BE2C (cell line): ENCODE results near the gene B3GAT2.

Source experiments
- DNase-seq: peaks from one replicate; pipeline ENCODE4 v3.0.0-alpha.2; 2020
- H3K27me3 ChIP-seq: fragments of 250-450 bp; sonication (Bioruptor Pico); 2 replicates; pipeline ENCODE4 v1.5.1; 2020; ENCODE audit warnings: mild to moderate bottlenecking
- H3K36me3 ChIP-seq: fragments of 250-450 bp; sonication (Bioruptor Pico); 2 replicates; pipeline ENCODE4 v1.5.1; 2020; ENCODE audit warnings: mild to moderate bottlenecking
- H3K4me1 ChIP-seq: fragments of 250-450 bp; sonication (Bioruptor Pico); 2 replicates; pipeline ENCODE4 v1.5.1; 2020
- H3K4me3 ChIP-seq: 2 replicates; pipeline ENCODE4 v1.5.1; 2011; ENCODE audit warnings: low read depth, low read length
- H3K9me3 ChIP-seq: fragments of 250-450 bp; sonication (Bioruptor Pico); 2 replicates; pipeline ENCODE4 v1.5.1; 2020
- TF ChIP-seq, protein P1 (sequence below): IDR thresholded peaks from 2 replicates; pipeline ENCODE4 v1.5.1; 2012; ENCODE audit warnings: mild to moderate bottlenecking, low read depth, low read length

B3GAT2 gene

DNA sequence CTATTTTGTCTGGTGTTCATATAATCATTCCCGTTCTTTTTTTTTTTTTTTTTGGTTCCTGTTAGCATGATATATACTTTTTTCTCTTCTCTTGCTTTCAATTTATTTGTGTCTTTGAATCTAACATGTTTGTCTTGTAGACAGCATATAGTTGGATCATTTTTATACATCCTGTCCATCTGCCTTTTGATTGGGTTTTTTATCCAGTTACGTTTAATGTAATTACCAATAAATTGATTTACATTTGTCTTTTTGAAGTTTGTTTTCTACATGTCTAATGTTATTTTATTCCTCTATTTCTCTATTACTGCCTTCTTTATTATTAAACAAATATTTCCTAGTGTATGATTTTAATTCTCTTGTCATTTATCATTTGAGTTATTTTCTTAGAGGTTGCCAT is 84.4 kb downstream of the B3GAT2 start:
- H3K4me3 ChIP-seq: no peak overlapping the region
- no peak for DNase-seq
- H3K27me3 ChIP-seq: no peaks in the 10 kb centered on the region
- TF ChIP-seq, protein P1, sequence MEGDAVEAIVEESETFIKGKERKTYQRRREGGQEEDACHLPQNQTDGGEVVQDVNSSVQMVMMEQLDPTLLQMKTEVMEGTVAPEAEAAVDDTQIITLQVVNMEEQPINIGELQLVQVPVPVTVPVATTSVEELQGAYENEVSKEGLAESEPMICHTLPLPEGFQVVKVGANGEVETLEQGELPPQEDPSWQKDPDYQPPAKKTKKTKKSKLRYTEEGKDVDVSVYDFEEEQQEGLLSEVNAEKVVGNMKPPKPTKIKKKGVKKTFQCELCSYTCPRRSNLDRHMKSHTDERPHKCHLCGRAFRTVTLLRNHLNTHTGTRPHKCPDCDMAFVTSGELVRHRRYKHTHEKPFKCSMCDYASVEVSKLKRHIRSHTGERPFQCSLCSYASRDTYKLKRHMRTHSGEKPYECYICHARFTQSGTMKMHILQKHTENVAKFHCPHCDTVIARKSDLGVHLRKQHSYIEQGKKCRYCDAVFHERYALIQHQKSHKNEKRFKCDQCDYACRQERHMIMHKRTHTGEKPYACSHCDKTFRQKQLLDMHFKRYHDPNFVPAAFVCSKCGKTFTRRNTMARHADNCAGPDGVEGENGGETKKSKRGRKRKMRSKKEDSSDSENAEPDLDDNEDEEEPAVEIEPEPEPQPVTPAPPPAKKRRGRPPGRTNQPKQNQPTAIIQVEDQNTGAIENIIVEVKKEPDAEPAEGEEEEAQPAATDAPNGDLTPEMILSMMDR: no peak
- H3K4me1 ChIP-seq: no peaks in the 10 kb centered on the region
- no peaks in the 10 kb centered on the region for H3K36me3 ChIP-seq
- H3K9me3 ChIP-seq: no peaks in the 10 kb centered on the region

- no peaks in the 10 kb centered on the region for H3K27me3 ChIP-seq
- no peak overlapping the region for H3K4me3 ChIP-seq
- no peaks in the 10 kb centered on the region for H3K4me1 ChIP-seq
- no peaks in the 10 kb centered on the region for H3K36me3 ChIP-seq
- no peak for DNase-seq
- H3K9me3 ChIP-seq: no peaks in the 10 kb centered on the region
- TF ChIP-seq, protein P1: no peak
Measured at GRCh38 chr6:70864401-70864800, 92.5 kb downstream of the B3GAT2 start.

- no peaks in the 10 kb centered on the region for H3K9me3 ChIP-seq
- no peaks in the 10 kb centered on the region for H3K36me3 ChIP-seq
- H3K4me3 ChIP-seq: no peak overlapping the region
- no peaks in the 10 kb centered on the region for H3K27me3 ChIP-seq
- DNase-seq: no peak
- TF ChIP-seq, protein P1: no peak
- H3K4me1 ChIP-seq: no peaks in the 10 kb centered on the region
Measured at GRCh38 chr6:70863343-70863742, 93.5 kb downstream of the B3GAT2 start.

- no peak for DNase-seq
- H3K36me3 ChIP-seq: no peaks in the 10 kb centered on the region
- H3K9me3 ChIP-seq: no peaks in the 10 kb centered on the region
- no peaks in the 10 kb centered on the region for H3K27me3 ChIP-seq
- no peak overlapping the region for H3K4me3 ChIP-seq
- peaks cover 2% of the 10 kb centered on the region; the same call in 1 of the 2 replicates for H3K4me1 ChIP-seq
- TF ChIP-seq, protein P1: no peak
Measured at GRCh38 chr6:70860920-70861319, 95.9 kb downstream of the B3GAT2 start.

DNA sequence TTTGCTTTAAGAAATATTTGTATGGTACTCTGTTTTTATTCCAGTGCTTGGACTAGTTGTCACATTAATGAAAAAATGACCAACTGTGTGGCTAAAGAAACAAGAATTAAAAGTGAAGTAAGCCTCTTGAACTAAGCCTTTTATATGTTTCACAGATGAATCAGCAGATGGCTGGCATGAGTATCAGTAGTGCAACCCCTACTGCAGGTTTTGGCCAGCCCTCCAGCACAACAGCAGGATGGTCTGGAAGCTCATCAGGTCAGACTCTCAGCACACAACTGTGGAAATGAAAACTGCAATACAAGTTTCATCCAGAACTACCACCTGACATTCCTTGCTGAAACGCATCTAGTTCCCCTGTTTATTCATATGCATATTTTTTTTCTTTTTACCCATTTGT is 96.8 kb downstream of the B3GAT2 start:
- Histone ChIP-seq H3K27me3 (no peaks in the 10 kb centered on the region), H3K4me3 (no peak overlapping the region), H3K9me3 (no peaks in the 10 kb centered on the region), H3K4me1 (peaks cover 2% of the 10 kb centered on the region; the same call in 1 of the 2 replicates), H3K36me3 (no peaks in the 10 kb centered on the region)
- DNase-seq: no peak
- TF ChIP-seq, protein P1: no peak

DNA sequence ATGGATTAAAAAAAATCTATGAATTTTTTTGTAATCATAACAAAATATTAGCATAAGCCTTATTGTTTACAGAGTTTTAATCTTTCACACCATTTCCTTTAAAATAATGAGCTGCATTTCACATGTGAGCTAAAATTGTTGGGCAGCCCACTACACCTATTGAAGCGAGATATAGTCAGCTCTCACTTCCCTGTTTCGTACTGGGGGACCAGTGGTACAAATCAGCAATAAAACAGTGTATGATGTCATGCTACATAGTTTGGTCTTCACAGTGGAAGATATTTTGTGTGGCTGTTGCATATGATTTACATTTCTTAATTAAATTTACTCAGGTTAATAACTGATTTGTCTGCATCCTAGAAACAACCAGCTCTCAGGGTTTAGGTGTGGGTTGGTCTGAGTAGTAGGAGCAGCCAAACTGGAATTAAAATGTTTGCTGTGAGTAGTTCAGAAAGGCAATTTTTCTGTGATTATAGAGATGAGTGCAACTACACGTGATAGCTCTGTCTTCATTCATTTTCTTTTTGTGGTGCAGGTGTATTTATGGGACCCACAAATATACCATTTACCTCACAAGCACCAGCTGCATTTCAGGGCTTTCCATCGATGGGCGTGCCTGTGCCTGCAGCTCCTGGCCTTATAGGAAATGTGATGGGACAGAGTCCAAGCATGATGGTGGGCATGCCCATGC is 99.3 kb downstream of the B3GAT2 start:
- Histone ChIP-seq H3K27me3 (no peaks in the 10 kb centered on the region), H3K36me3 (no peaks in the 10 kb centered on the region), H3K9me3 (no peaks in the 10 kb centered on the region), H3K4me3 (no peak overlapping the region), H3K4me1 (peaks cover 2% of the 10 kb centered on the region; the same call in 1 of the 2 replicates)
- TF ChIP-seq, protein P1: no peak
- no peak for DNase-seq
